SH-SY5Y (cell line): Measurements from ENCODE around the gene CDK1.

Source experiments
- GATA2 ChIP-seq: IDR thresholded peaks from 2 replicates; pipeline ENCODE4 v1.6.1; 2011; ENCODE audit warnings: mild to moderate bottlenecking, low read depth, low read length
- GATA3 ChIP-seq: IDR thresholded peaks from 2 replicates; pipeline ENCODE4 v1.6.1; 2011; ENCODE audit warnings: low read depth, mild to moderate bottlenecking, low read length, moderate library complexity

The CDK1 gene

DNA sequence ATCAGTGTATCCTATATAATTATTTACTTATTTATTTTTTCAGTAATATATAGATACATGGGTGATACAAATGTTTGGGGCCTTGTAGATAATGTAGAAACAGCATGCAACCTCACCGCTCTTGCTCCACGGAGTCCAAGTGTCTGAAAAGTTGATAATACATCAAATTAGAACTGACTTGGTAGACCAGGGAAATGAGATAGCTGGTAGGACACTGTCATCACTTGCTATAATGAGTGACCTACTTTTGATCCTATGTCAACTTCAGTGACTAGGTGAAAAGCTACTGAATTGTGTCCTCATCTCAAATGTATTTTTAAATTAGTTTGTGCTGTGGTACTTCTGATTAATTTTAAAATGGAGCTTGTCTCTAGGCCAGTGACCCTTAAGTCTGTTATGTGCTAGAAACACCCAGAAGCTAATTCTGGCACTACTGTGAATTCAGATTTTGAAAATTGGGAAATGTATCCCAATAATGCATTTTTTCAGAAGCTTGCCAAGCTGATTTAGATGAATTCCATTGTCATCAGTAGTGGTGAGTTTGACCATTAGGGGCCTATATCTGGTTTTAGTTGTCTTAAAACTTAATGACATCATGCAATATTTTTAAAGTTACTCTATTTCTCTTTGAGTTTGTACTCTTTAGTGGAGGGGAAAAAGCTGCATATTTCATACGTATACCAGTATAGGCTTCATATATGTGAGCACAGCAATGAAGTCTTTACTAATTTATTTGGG is 17.4 kb downstream of the CDK1 start:
- TF ChIP-seq GATA3 (no peak), GATA2 (no peak)

DNA sequence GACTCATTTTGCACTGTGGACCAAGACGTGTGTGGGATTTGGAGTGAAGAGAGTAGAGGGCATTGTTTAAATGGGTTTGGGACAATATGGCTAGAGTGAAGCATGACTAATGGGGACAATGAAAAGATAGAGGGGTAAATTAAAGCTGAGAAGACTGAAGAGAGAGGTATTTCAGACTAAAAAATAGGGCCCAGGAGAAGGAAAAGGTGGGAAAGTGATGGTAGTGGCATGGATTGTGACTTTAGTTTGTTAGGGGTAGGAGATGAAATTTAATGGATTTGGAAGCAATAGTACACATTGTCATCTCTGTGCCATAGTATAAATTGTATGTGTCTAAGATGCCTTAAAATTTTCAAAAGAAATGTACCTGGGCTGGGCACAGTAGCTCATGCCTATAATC is 18.2 kb downstream of the CDK1 start:
- TF ChIP-seq GATA2 (no peak), GATA3 (no peak)

DNA sequence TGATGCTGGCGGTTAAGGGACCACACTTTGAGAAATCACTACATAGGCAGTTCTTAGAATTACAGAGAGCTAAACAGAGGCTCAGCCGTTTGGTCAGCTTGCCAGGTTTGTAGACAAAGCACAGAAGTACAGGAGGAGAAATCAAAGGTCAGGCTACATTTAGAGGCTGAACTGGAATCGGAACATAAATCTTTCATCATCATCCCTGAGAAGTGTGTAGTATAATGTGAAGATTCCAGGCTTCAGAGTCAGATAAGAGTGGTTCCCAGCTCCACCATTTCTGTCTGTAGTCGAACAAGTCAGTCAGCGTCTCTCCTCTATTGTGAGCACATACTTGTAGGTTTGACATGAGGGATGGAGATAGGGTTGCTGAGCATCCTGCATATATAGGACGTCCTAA is 18.9 kb downstream of the CDK1 start:
- TF ChIP-seq GATA2 = no peak
- TF ChIP-seq GATA3 = no peak

DNA sequence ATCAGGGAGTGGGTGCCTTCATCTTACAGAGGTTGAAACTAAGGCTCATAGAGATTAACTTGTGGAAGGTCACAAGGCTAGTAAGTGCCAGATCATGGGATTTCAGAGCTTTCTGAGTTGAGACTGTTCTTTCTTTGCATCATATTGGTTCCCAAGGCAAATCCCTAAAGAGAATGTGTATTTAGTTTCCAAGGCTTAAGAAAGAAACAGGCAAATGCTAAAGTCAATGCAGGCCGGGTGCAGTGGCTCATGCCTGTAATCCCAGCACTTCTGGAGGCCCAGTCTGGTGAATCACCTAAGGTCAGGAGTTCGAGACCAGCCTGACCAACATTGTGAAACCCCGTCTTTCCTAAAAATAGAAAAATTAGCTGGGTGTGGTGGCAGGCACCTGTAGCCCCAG is 19.8 kb downstream of the CDK1 start:
- TF ChIP-seq GATA3 = no peak
- no peak for TF ChIP-seq GATA2

DNA sequence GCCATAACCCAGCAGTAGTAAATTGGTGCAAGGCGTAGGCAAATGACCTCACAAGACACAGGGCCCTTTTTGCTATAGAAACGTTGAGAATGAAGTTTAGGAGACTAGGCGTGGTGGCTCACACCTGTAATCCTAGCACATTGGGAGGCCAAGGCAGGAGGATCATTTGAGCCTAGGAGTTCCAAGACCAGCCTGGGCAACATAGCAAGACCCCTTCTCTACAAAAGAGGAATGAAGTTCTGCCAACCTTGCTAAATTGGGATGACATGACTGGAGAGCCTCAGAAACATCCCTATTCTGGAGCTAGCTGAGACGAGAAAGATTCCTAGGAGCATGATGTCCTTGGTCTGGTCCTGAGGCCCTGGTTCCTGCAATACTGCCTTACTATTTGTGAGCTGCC is 20.6 kb downstream of the CDK1 start:
- TF ChIP-seq GATA3 (no peak), GATA2 (no peak)

DNA sequence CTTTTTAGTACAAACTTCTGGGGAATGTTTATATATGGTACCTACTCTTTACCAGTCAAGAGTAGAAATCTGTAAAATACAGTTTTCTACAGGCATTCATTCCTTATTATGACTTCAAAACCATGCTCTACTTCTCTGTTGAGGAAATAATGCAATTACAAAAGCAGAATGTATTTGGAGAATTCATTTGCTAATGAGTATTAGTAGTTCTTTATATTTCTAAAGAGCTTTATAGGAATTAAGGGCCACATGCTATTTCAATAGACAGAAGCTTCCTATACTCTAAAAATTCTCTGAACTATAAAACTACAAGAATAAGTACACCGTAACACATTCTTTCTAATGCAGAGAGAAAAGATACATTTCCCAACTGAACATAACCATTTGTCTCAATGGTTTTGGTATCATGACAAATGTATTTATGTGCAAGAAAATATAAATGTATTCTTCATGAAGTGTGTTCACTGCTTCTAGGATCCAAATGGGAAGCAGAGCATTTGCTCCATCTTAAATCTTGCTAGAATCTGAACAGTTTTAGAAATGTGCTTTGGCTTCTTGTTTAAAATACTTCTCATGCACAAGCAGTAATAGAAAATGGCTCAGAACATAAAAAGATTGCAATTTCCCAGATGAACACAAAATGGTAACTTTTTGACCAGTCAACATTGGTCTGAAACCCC is 21.8 kb downstream of the CDK1 start:
- TF ChIP-seq GATA3 (no peak), GATA2 (no peak)

DNA sequence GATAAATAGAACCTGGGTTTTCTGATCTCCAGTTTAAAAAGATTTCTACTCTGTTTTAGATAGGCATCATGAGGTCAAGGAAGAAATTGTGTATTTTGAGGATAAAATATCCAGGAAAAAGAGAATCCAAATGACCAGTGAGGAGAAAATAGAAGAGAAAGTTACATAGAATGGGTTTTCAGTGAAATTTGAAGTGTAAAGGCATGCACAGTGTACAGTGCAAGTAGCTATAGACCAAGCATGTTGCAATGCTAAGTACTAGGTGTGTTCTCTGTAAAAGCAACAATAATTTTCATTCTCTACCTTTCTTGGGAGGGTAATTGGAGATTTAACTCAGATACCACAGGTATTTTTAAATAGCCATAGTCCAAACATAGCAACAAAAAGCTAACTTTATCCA is 22.6 kb downstream of the CDK1 start:
- TF ChIP-seq GATA3 (no peak), GATA2 (no peak)

DNA sequence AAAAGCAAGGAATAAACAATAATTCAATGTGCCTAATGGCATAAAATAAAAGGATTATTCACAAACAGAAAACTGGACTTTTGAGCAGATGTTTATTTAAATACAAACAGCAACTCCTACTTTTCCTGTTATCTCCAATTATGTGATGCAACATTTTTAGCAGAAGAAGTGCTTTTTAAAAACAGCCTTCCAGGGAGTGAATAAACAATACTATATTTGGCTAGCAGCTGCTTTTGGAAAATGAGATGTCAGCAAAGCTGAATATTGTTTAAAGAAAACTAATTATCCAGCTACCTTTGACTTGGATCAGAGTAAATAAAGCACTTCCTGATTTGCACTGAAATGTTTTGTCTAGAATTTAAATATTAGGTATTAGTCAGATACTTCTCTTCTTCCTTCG is 23.2 kb downstream of the CDK1 start:
- no peak for TF ChIP-seq GATA2
- TF ChIP-seq GATA3 = no peak

DNA sequence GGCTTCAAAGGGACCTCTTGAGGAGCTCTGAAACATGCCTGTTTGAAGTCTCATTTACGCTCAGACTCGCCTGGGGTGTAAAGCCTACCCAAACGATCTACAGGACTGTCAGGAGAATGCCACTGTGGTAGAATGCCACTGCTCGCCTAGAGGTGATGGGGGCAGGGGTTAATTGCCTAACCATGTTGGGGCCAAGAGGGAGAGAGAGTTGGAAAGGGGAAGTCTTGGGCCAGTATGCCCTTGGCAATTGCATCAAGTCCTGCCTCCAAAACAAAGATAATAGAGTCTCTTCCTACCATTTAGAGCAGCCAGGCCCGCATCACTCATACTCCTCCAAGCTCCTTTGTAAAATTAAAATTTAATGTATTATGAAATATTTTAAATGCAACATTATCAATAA is 25.2 kb downstream of the CDK1 start:
- TF ChIP-seq GATA3 = no peak
- no peak for TF ChIP-seq GATA2

DNA sequence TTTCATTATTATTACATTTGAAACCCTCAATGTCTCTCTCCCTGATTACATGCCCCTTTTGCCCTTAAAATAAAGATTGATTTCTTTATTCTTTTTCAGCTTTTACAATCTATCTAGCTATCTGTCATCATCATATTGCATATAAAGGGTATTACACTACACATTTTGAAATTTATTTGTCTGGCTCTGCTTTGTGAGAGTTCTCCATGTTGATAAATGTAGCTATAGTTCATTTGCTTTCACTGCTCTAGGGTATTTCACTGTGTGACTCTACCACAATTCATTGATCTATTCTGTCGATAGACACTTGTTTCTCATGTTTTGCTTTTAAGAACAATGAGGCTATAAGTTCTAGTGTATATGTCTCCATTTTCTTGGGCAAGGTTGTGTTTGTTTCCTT is 25.6 kb downstream of the CDK1 start:
- no peak for TF ChIP-seq GATA3
- TF ChIP-seq GATA2 = no peak

DNA sequence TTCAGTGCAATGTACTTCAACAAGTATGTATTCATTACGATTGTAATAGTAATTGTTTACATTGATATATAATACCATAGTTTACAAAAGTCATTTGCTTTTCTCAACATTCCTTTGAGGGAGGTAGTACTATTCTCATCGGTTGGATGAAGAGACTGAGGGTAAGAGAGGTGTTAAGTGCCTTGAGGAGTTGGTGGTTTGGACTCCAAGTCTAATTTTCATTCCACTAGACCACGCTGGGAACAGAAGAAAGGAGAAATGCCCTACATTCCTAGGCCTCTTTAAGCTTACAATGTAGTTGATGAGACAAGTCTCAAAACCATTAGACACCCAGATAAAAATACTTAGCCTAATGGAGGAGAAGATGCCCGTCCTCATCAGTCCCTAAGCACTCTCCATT is 28.6 kb downstream of the CDK1 start:
- TF ChIP-seq GATA2 (no peak), GATA3 (no peak)

DNA sequence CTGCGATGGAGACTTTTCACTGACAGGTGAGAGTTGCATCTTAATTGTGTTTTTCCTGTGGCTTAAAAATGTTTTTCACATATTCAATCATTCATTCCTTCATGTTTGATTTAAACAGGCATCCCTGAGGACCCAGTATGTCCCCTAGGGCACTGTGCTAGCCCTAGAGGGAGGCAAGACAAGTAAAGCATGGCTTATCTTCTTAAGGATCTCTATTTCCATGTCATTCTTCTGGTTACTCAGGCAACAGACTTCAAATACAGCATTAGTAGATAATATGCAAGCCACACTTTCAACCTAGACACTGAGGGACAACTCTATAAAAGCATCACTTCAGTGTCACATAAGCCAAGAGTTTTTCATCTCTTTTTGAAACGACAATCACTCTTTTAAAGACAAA is 29.2 kb downstream of the CDK1 start:
- no peak for TF ChIP-seq GATA3
- TF ChIP-seq GATA2 = no peak

DNA sequence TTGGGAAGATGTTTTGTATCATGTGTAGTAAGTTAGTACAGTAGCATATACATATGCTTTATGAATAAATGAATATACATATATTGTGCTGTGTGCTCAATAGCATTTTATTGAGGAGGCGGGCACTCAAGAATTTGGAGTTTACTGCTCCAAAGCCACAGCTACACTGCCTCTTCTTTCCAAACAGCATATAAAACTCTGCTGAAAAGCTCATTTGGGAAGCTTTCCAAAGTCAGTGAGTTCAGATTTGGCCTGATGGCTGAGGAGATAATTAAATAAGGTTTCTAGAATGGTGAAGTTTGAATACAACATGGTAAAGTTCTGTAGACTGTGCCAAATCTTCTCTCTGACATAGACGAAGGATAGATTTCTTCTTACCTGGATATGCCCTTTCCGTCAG is 29.8 kb downstream of the CDK1 start:
- TF ChIP-seq GATA2 (no peak), GATA3 (no peak)

DNA sequence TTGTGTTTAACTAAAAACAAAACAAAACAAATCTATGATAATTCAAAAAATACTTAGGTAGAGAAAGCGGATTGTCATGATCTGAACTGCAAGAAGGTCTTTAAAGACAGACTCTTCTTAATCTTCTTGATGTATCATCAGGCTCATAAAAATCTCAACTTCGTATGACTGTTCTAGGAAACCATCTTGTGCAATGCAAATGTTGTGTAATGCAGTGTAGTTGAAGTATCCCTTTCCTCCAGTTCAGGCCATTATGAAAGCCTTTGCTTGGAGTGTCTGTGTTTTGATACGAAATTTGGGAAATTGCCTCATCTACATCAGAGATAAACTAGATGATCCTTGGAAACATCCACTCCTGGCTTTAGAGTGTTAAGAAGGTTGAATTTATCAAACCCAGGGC is 30.9 kb downstream of the CDK1 start:
- no peak for TF ChIP-seq GATA2

DNA sequence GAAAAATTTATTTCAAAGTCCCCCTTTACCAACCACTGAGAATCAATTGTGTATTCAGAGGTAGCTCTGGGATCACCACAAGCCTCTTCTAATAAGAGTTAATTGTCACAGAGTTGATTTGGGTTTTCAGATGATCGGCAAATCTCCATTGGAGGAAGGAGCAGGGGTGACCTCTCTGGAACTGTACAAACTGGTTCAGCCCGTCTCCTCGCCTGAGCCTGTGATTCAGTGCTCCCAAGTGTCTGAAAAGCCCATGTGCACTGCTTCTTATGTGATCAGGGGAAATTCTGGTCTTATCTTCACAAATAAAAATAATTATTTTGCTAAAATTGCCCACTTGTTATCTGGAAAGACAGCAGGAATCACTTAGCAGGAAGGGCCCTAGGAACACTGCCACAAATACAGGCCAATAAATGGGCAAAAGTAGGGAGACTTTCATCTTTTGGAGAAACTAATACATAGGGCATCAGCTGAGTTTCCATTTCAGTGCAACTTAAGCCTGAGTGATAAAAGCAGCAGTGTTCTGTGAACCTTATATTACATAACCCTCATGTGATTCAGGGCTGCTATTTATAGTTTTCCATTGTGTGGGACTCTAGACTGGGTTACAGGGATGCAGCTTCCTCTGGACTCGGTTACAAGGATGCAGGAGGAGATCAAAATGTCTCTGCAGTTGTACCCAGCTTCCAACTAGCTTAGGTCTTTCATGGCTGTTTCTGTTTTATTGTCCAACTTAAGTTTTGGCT is 32.3 kb downstream of the CDK1 start:
- TF ChIP-seq GATA3 (no peak), GATA2 (no peak)
